HEK293 (cell line): ENCODE measurements around the gene ATP5IF1.

Source experiments
- AEBP2 ChIP-seq: fragments of 450-650 bp; formaldehyde crosslinking; IDR thresholded peaks from 2 replicates; pipeline ENCODE4 v1.5.1; 2016; ENCODE audit warnings: missing biosample characterization, missing genetic modification characterization, borderline replicate concordance
- IKZF3 ChIP-seq: fragments of 450-650 bp; IDR thresholded peaks from 2 replicates; pipeline ENCODE4 v1.5.0; 2018; ENCODE audit warnings: missing biosample characterization, mild to moderate bottlenecking, missing genetic modification characterization, moderate library complexity
- KLF8 ChIP-seq: fragments of 450-650 bp; formaldehyde crosslinking; IDR thresholded peaks from 2 replicates; pipeline ENCODE4 v1.5.1; 2016; ENCODE audit warnings: missing biosample characterization, missing genetic modification characterization
- KLF9 ChIP-seq: fragments of 450-650 bp; formaldehyde crosslinking; IDR thresholded peaks from 2 replicates; pipeline ENCODE4 v1.5.1; 2016; ENCODE audit warnings: missing biosample characterization, missing genetic modification characterization, low read depth
- PATZ1 ChIP-seq: fragments of 450-650 bp; formaldehyde crosslinking; IDR thresholded peaks from 2 replicates; pipeline ENCODE4 v1.5.1; 2016; ENCODE audit warnings: missing biosample characterization, missing genetic modification characterization
- SETDB1 ChIP-seq: IDR thresholded peaks from one replicate; pipeline ENCODE4 v1.6.1; 2017; ENCODE audit warnings: mild to moderate bottlenecking, low read length, moderate library complexity, mixed read lengths; ENCODE audit not compliant: insufficient read length
- SP7 ChIP-seq: fragments of 450-650 bp; formaldehyde crosslinking; IDR thresholded peaks from 2 replicates; pipeline ENCODE4 v1.5.1; 2016; ENCODE audit warnings: missing biosample characterization, missing genetic modification characterization
- WT1 ChIP-seq: fragments of 450-650 bp; formaldehyde crosslinking; IDR thresholded peaks from 2 replicates; pipeline ENCODE4 v1.5.1; 2016; ENCODE audit warnings: missing biosample characterization, missing genetic modification characterization
- ZBTB10 ChIP-seq: fragments of 450-650 bp; formaldehyde crosslinking; IDR thresholded peaks from 2 replicates; pipeline ENCODE4 v1.5.1; 2016; ENCODE audit warnings: missing biosample characterization, missing genetic modification characterization
- ZBTB49 ChIP-seq: fragments of 450-650 bp; formaldehyde crosslinking; IDR thresholded peaks from 2 replicates; pipeline ENCODE4 v1.5.1; 2016; ENCODE audit warnings: missing biosample characterization, missing genetic modification characterization, low read depth
- ZBTB6 ChIP-seq: fragments of 450-650 bp; formaldehyde crosslinking; IDR thresholded peaks from 2 replicates; pipeline ENCODE4 v1.5.1; 2017; ENCODE audit warnings: missing biosample characterization, missing genetic modification characterization
- ZEB2 ChIP-seq: fragments of 450-650 bp; formaldehyde crosslinking; IDR thresholded peaks from 2 replicates; pipeline ENCODE4 v1.5.1; 2016; ENCODE audit warnings: missing biosample characterization, missing genetic modification characterization
- ZFHX2 ChIP-seq: fragments of 450-650 bp; formaldehyde crosslinking; conservative IDR thresholded peaks from 2 replicates; pipeline ENCODE4 v1.5.1; 2016; ENCODE audit warnings: missing biosample characterization, missing genetic modification characterization
- ZFP69B ChIP-seq: fragments of 450-650 bp; formaldehyde crosslinking; IDR thresholded peaks from 2 replicates; pipeline ENCODE4 v1.5.1; 2016; ENCODE audit warnings: missing biosample characterization, missing genetic modification characterization
- ZNF112 ChIP-seq: fragments of 450-650 bp; formaldehyde crosslinking; IDR thresholded peaks from 2 replicates; pipeline ENCODE4 v1.5.0; 2017; ENCODE audit warnings: missing biosample characterization, missing genetic modification characterization
- ZNF132 ChIP-seq: fragments of 450-650 bp; formaldehyde crosslinking; IDR thresholded peaks from 2 replicates; pipeline ENCODE4 v1.5.1; 2017; ENCODE audit warnings: missing biosample characterization, missing genetic modification characterization, borderline replicate concordance
- ZNF140 ChIP-seq: fragments of 450-650 bp; formaldehyde crosslinking; IDR thresholded peaks from 2 replicates; pipeline ENCODE4 v1.5.1; 2016; ENCODE audit warnings: missing biosample characterization, missing genetic modification characterization
- ZNF157 ChIP-seq: fragments of 450-650 bp; formaldehyde crosslinking; IDR thresholded peaks from 2 replicates; pipeline ENCODE4 v1.5.1; 2016; ENCODE audit warnings: missing biosample characterization, missing genetic modification characterization
- ZNF2 ChIP-seq: fragments of 450-650 bp; formaldehyde crosslinking; IDR thresholded peaks from 2 replicates; pipeline ENCODE4 v1.5.1; 2016; ENCODE audit warnings: missing biosample characterization, missing genetic modification characterization
- ZNF274 ChIP-seq, 2 experiments: fragments of 200-500 bp in 1 of 2; fragments of 450-650 bp in 1 of 2; sonication (Bioruptor generic) in 1 of 2; formaldehyde crosslinking in 1 of 2; IDR thresholded peaks; 2 replicates each; pipeline versions ENCODE4 v1.5.1 to v1.6.1; 2014 to 2016; ENCODE audit warnings: borderline replicate concordance in 1 of 2, inconsistent platforms in 1 of 2, low read length in 1 of 2, missing biosample characterization in 1 of 2, missing genetic modification characterization in 1 of 2
- ZNF324 ChIP-seq: fragments of 450-650 bp; formaldehyde crosslinking; IDR thresholded peaks from 2 replicates; pipeline ENCODE4 v1.5.1; 2016; ENCODE audit warnings: missing biosample characterization, missing genetic modification characterization
- ZNF341 ChIP-seq: fragments of 450-650 bp; formaldehyde crosslinking; IDR thresholded peaks from 2 replicates; pipeline ENCODE4; 2016; ENCODE audit warnings: low read depth, missing biosample characterization, missing genetic modification characterization
- ZNF433 ChIP-seq: fragments of 450-650 bp; formaldehyde crosslinking; IDR thresholded peaks from 2 replicates; pipeline ENCODE4 v1.5.1; 2016; ENCODE audit warnings: missing biosample characterization, missing genetic modification characterization, low read depth
- ZNF596 ChIP-seq: fragments of 450-650 bp; IDR thresholded peaks from 2 replicates; pipeline ENCODE4 v1.5.0; 2018; ENCODE audit warnings: missing biosample characterization, mild to moderate bottlenecking, missing genetic modification characterization, moderate library complexity
- ZNF621 ChIP-seq: fragments of 450-650 bp; formaldehyde crosslinking; IDR thresholded peaks from 2 replicates; pipeline ENCODE4 v1.5.1; 2017; ENCODE audit warnings: missing biosample characterization, missing genetic modification characterization
- ZNF660 ChIP-seq: fragments of 450-650 bp; IDR thresholded peaks from 2 replicates; pipeline ENCODE4 v1.5.1; 2018; ENCODE audit warnings: missing biosample characterization, mild to moderate bottlenecking, missing genetic modification characterization
- ZNF776 ChIP-seq: fragments of 450-650 bp; formaldehyde crosslinking; IDR thresholded peaks from 2 replicates; pipeline ENCODE4 v1.5.0; 2017; ENCODE audit warnings: missing biosample characterization, missing genetic modification characterization, borderline replicate concordance
- ZSCAN30 ChIP-seq: fragments of 450-650 bp; IDR thresholded peaks from 2 replicates; pipeline ENCODE4 v1.5.1; 2018; ENCODE audit warnings: missing biosample characterization, mild to moderate bottlenecking, missing genetic modification characterization, moderate library complexity
- ZSCAN4 ChIP-seq: fragments of 450-650 bp; formaldehyde crosslinking; IDR thresholded peaks from 2 replicates; pipeline ENCODE4 v1.5.1; 2017; ENCODE audit warnings: missing biosample characterization, missing genetic modification characterization

The ATP5IF1 gene

GRCh38 chr1:28258628-28259251 is 22.8 kb downstream of the ATP5IF1 start (continued):
- 0 out of 2 replicates have a peak, but pooled peaks have one; percentile 10 for TF ChIP-seq ZNF157
- TF ChIP-seq ZNF324 (tag by site-specific recombination), result no peak
- TF ChIP-seq ZNF274 (IDR thresholded peaks at IDR 0.05; ENCODE audit: low read length), result no peak
- TF ChIP-seq ZNF274 (tag by site-specific recombination; IDR thresholded peaks at IDR 0.05; ENCODE audit: borderline replicate concordance), result no peak
- TF ChIP-seq ZBTB49 (tag by site-specific recombination), result no peak
- no peak for TF ChIP-seq WT1
- no peak for TF ChIP-seq ZSCAN4 (tag by site-specific recombination)
- TF ChIP-seq ZNF2 (tag by site-specific recombination), result 0 out of 2 replicates have a peak, but pooled peaks have one; percentile 6
- TF ChIP-seq ZNF132 (tag by site-specific recombination), result no peak
- no peak for TF ChIP-seq ZNF140
- TF ChIP-seq KLF8 (tag by site-specific recombination), result no peak
- peak; percentile 63 for TF ChIP-seq PATZ1 (tag by site-specific recombination)
- no peak for TF ChIP-seq ZEB2
- no peak for TF ChIP-seq ZNF433 (tag by site-specific recombination)
- no peak for TF ChIP-seq AEBP2
- TF ChIP-seq ZNF776 (tag by site-specific recombination), result no peak
- TF ChIP-seq ZFP69B (tag by site-specific recombination), result 0 out of 2 replicates have a peak, but pooled peaks have one; percentile 5
- no peak for TF ChIP-seq ZNF341
- no peak for TF ChIP-seq KLF9 (tag by site-specific recombination)
- no peak for TF ChIP-seq SETDB1
- TF ChIP-seq IKZF3 (tag by site-specific recombination), result 0 out of 2 replicates have a peak, but pooled peaks have one; percentile 29
- TF ChIP-seq ZFHX2, result peak; percentile 90
- TF ChIP-seq ZNF112 (tag by site-specific recombination), result no peak
- TF ChIP-seq ZNF596 (tag by site-specific recombination), result no peak
- peak; percentile 17; the same call in 1 of the 2 replicates for TF ChIP-seq ZNF660 (tag by site-specific recombination)
- TF ChIP-seq ZBTB6 (tag by site-specific recombination), result no peak
- TF ChIP-seq SP7 (tag by site-specific recombination), result no peak
- peak; percentile 73; the same call in 1 of the 2 replicates for TF ChIP-seq ZBTB10 (tag by site-specific recombination)
- TF ChIP-seq ZNF621 (tag by site-specific recombination), result no peak
- TF ChIP-seq ZSCAN30 (tag by site-specific recombination), result 0 out of 2 replicates have a peak, but pooled peaks have one; percentile 10
